Measurements from ENCODE around the gene DOP1A. TPM values are rescaled to one million over a fixed set of nuclear protein-coding genes. Genes with fewer than 3 reads are reported as not detected.

The DOP1A gene
- total and polyA plus RNA-seq, 2 of the 13 experiments (the other 11 are each of a cell fraction or from before 2014, with no cell fraction given): 5.2 to 16.7 TPM

GRCh38 chr6:83192871-83193746 lies 125.6 kb downstream of the DOP1A start, which contains the start of the genes PGM3 and RWDD2A:
PGM3 (minus strand) TSS chr6:83193265; CDS start chr6:83191012, 2,253 bp downstream.
RWDD2A (plus strand) TSS chr6:83193357; CDS start chr6:83194452, 1,095 bp downstream.
- Histone ChIP-seq H3K9ac (ENCODE audit: insufficient read depth, low read depth, low read length) (peak within 1 kb of the TSS; percentile 98), H2AFZ (ENCODE audit: low read length) (no peak within 1 kb of the TSS), H3K79me2 (ENCODE audit: insufficient read depth, low read length) (peaks cover 54% of the 10 kb centered on the region), H4K20me1 (ENCODE audit: insufficient read depth, low read length) (peaks cover 34% of the 10 kb centered on the region), H3K27ac (ENCODE audit: extremely low read length, insufficient read depth, low read length) (peak within 1 kb of the TSS; percentile 95), H3K9me3 (ENCODE audit: low read length) (no peaks in the 10 kb centered on the region), H3K4me3 (replicated peaks in 1 of 3; ENCODE audit: insufficient read depth in 1 of 3, low read depth in 2 of 3, low read length in 3 of 3) (peak within 1 kb of the TSS; percentile 90 to 98 (median 97)), H3K4me2 (ENCODE audit: low read depth, low read length) (peak within 1 kb of the TSS; percentile 97), H3K4me1 (ENCODE audit: insufficient read depth, low read length) (peaks cover 45% of the 10 kb centered on the region), H3K36me3 (replicated peaks in 1 of 2; ENCODE audit: control insufficient read depth in 1 of 2, insufficient read depth in 2 of 2, low read length in 2 of 2) (peaks cover 8 to 36% of the 10 kb centered on the region in 2 experiments), H3K27me3 (ENCODE audit: control insufficient read depth in 1 of 2, insufficient read depth in 2 of 2, low read length in 2 of 2) (no peaks in the 10 kb centered on the region; a peak in 1 of 5 replicates)
- ChIA-PET CTCF (ENCODE audit: low intra/inter-chr PET ratio, low total read pairs) (no interaction called here), POLR2A (interaction anchor here (0.6 to 2.7 kb wide), 5 partner anchors 9 to 945 kb away, joined by 3 to 7 read pairs (median 5); partner anchors contain the start of genes DOP1A, IBTK and UBE3D)
- WGBS (ENCODE audit: low lambda C conversion rate): 0% methylated on average over 23 of the region's 88 CpGs
- DNase-seq (ENCODE audit: low spot score) (peak; percentile 84), ATAC-seq (peak; percentile 95), FAIRE-seq (peak; percentile 59)
- intact Hi-C loops (cut with micrococcal nuclease; ENCODE audit: unreplicated experiment): loop anchor here (1.0 to 5.0 kb wide), 4 partner anchors 22 to 946 kb away; partner anchors contain the start of genes DOP1A and IBTK
- in situ Hi-C loops (cut with HindIII; ENCODE audit: extremely low pct_ligation_motif_present, low pct_unique_long_range_greater_than_20kb): loop anchor here (25.0 kb wide), 1 partner anchor 956 kb away; the partner anchor contains the start of gene IBTK
- BruUV-seq (replicated peaks): no TSS peak
- TF ChIP-seq DR1 (CRISPR knock-in tag; IDR thresholded peaks at IDR 0.05) (peak; percentile 85), ZNF616 (CRISPR knock-in tag; IDR thresholded peaks at IDR 0.05; ENCODE audit: low read depth) (peak; percentile 74; the same call in 1 of the 2 replicates), HDAC2 (CRISPR knock-in tag; IDR thresholded peaks at IDR 0.05) (peak; percentile 19; the same call in 1 of the 2 replicates), TBX3 (IDR thresholded peaks at IDR 0.05; ENCODE audit: borderline replicate concordance) (no peak), ZKSCAN5 (CRISPR knock-in tag; IDR thresholded peaks at IDR 0.05) (peak; percentile 50; the same call in 1 of the 2 replicates), ZNF687 (CRISPR knock-in tag; IDR thresholded peaks at IDR 0.05) (peak; percentile 78), ZNF30 (CRISPR knock-in tag; IDR thresholded peaks at IDR 0.05) (no peak; the same call in 1 of the 2 replicates), ZNF770 (CRISPR knock-in tag; IDR thresholded peaks at IDR 0.05) (peak; percentile 70), IKZF4 (CRISPR knock-in tag; IDR thresholded peaks at IDR 0.05; ENCODE audit: borderline replicate concordance, low read depth, not compliant biosample characterization) (peak; percentile 67), HOXA5 (CRISPR knock-in tag; IDR thresholded peaks at IDR 0.05) (peak; percentile 83), ZFP1 (CRISPR knock-in tag; IDR thresholded peaks at IDR 0.05) (peak; percentile 37; the same call in 1 of the 2 replicates), RFXAP (CRISPR knock-in tag; IDR thresholded peaks at IDR 0.05; ENCODE audit: borderline replicate concordance) (peak; percentile 69), ZNF317 (CRISPR knock-in tag; IDR thresholded peaks at IDR 0.05) (peak; percentile 30; the same call in 1 of the 2 replicates), TAF1 (CRISPR knock-in tag; IDR thresholded peaks at IDR 0.05) (peak; percentile 90), ZNF331 (CRISPR knock-in tag; IDR thresholded peaks at IDR 0.05) (peak; percentile 44; the same call in 1 of the 2 replicates), SSRP1 (CRISPR knock-in tag; IDR thresholded peaks at IDR 0.05) (no peak), ZNF496 (CRISPR knock-in tag; IDR thresholded peaks at IDR 0.05; ENCODE audit: insufficient replicate concordance) (no peak)
